K562 (cell line): ENCODE data around the gene OTUD1. TPM values are rescaled to one million over a fixed set of nuclear protein-coding genes. Genes with fewer than 3 reads are reported as not detected.

ENCODE experiments used
- ATAC-seq: fragments of 200-7000 bp; cut with Tn5 transposase; 3 replicates; pipeline ENCODE4 v1.9.1; 2020; ENCODE audit warnings: moderate library complexity
- BruUV-seq: library from RNA; stranded (reverse); fragments of 400-500 nt; replicated peaks from 2 replicates; lab custom pipeline; 2021; lab: Mats Ljungman, UMichigan
- CTCF ChIA-PET: fragments of 300-600 bp; formaldehyde crosslinking; extraction: SDS; loops from one replicate; lab custom pipeline; 2021; ENCODE audit warnings: low intra/inter-chr PET ratio; lab: Yijun Ruan, JAX
- POLR2A ChIA-PET: fragments of 300-600, 350-650 bp; sonication (Branson Sonifier 250); formaldehyde crosslinking; extraction: SDS; loops from one replicate; lab custom pipeline; 2021; ENCODE audit warnings: antibody characterized with exemption, inconsistent platforms; lab: Yijun Ruan, JAX
- DNase-seq, 4 experiments: peaks; one replicate each; pipeline versions ENCODE4 v3.0.0 to v3.0.0-alpha.2; 2011 to 2018; ENCODE audit warnings: low spot score in 3 of 4, mixed read lengths in 3 of 4; ENCODE audit errors: extremely low read depth in 1 of 4
- FAIRE-seq: peaks from 2 replicates; lab custom pipeline; 2011; peaks lifted over from hg19 to GRCh38; lab: Jason Lieb, UNC
- H2AFZ ChIP-seq: 2 replicates; pipeline ENCODE4 v1.6.0; 2011; ENCODE audit warnings: low read depth, low read length, control low read depth, inconsistent platforms
- H3K27ac ChIP-seq: fragments of 200-600 bp; 3 replicates; pipeline ENCODE4 v1.8.0; 2011; ENCODE audit warnings: low read depth, mild to moderate bottlenecking, control low read depth, inconsistent platforms, low read length, moderate library complexity, mixed read lengths; ENCODE audit errors: extremely low read depth
- H3K27me3 ChIP-seq, 2 experiments: fragments of 300-600 bp in 1 of 2; 2 replicates in 1 of 2; 3 replicates in 1 of 2; pipeline versions ENCODE4 v1.6.0 to v1.8.0; 2011; ENCODE audit warnings: inconsistent platforms in 2 of 2, low read length in 2 of 2, mild to moderate bottlenecking in 1 of 2, mixed read lengths in 1 of 2, moderate library complexity in 1 of 2; ENCODE audit not compliant: control insufficient read depth in 2 of 2, insufficient read depth in 2 of 2
- H3K36me3 ChIP-seq: fragments of 300-600 bp; 3 replicates; pipeline ENCODE4 v1.8.0; 2011; ENCODE audit warnings: mild to moderate bottlenecking, low read length, inconsistent platforms; ENCODE audit not compliant: control insufficient read depth, insufficient read depth
- H3K4me1 ChIP-seq, 2 experiments: fragments of 200-600 bp in 1 of 2; replicated peaks in 1 of 2; 2 replicates in 1 of 2; 3 replicates in 1 of 2; pipeline versions ENCODE4 v1.5.1 to v1.8.0; 2011; ENCODE audit warnings: inconsistent platforms in 2 of 2, low read length in 2 of 2, mild to moderate bottlenecking in 1 of 2, mixed read lengths in 1 of 2, moderate library complexity in 1 of 2; ENCODE audit not compliant: control insufficient read depth in 2 of 2, insufficient read depth in 2 of 2
- H3K4me2 ChIP-seq: 2 replicates; pipeline ENCODE4 v1.6.1; 2011; ENCODE audit warnings: low read length, control low read depth, inconsistent platforms, mixed read lengths; ENCODE audit not compliant: insufficient read depth
- H3K4me3 ChIP-seq: fragments of 200-600 bp; sonication (generic), shearing (Covaris generic); 2 replicates; pipeline ENCODE4 v1.5.1; 2016; ENCODE audit warnings: control low read depth, inconsistent platforms
- H3K79me2 ChIP-seq: fragments of 200-600 bp; 3 replicates; pipeline ENCODE4 v1.8.0; 2011; ENCODE audit warnings: low read length, inconsistent platforms; ENCODE audit not compliant: control insufficient read depth, insufficient read depth
- H3K9ac ChIP-seq, 2 experiments: 2 replicates each; pipeline versions ENCODE4 v1.6.0 to v1.6.1; 2011; ENCODE audit warnings: low read depth in 2 of 2, low read length in 2 of 2, control low read depth in 1 of 2, inconsistent platforms in 1 of 2, mild to moderate bottlenecking in 1 of 2, mixed read lengths in 1 of 2; ENCODE audit not compliant: insufficient read depth in 1 of 2
- H3K9me1 ChIP-seq: one replicate; pipeline ENCODE4 v1.6.0; 2011; ENCODE audit warnings: inconsistent platforms, mild to moderate bottlenecking, low read length, moderate library complexity; ENCODE audit not compliant: control insufficient read depth, insufficient read depth
- H3K9me3 ChIP-seq: replicated peaks from 2 replicates; pipeline ENCODE4 v1.5.1; 2011; ENCODE audit warnings: low read depth, low read length, inconsistent platforms; ENCODE audit not compliant: control insufficient read depth, insufficient read depth
- H4K20me1 ChIP-seq: replicated peaks from 2 replicates; pipeline ENCODE4 v1.6.1; 2011; ENCODE audit warnings: low read length, inconsistent platforms, mixed read lengths; ENCODE audit not compliant: control insufficient read depth, insufficient read depth
- BRD9 ChIP-seq: fragments of 450-650 bp; IDR thresholded peaks from 2 replicates; pipeline ENCODE4 v1.6.1; 2018; ENCODE audit warnings: low read depth; ENCODE audit not compliant: partially characterized antibody
- CBX3 ChIP-seq, 2 experiments: IDR thresholded peaks; 1 replicate in 1 of 2; 2 replicates in 1 of 2; pipeline ENCODE4 v1.6.1; 2012; ENCODE audit warnings: inconsistent platforms in 2 of 2, low read length in 2 of 2, borderline replicate concordance in 1 of 2, control low read depth in 1 of 2
- CCNT2 ChIP-seq: IDR thresholded peaks from 2 replicates; pipeline ENCODE4 v1.6.1; 2011; ENCODE audit warnings: borderline replicate concordance, low read depth, mild to moderate bottlenecking, moderate library complexity, mixed read lengths, low read length; ENCODE audit not compliant: insufficient read length; ENCODE audit errors: extremely low read depth
- CEBPB ChIP-seq: fragments of 450-650 bp; IDR thresholded peaks from 2 replicates; pipeline ENCODE4 v1.6.1; 2016; ENCODE audit warnings: missing genetic modification characterization, missing compliant biosample characterization
- HDGF ChIP-seq: fragments of 450-650 bp; IDR thresholded peaks from 2 replicates; pipeline ENCODE4 v1.6.1; 2016
- IFI16 ChIP-seq: fragments of 250-450 bp; sonication (Bioruptor Pico); IDR thresholded peaks from 2 replicates; pipeline ENCODE4 v2.1.2; 2022; ENCODE audit warnings: mild to moderate bottlenecking, inconsistent platforms
- MLX ChIP-seq, 2 experiments: fragments of 450-650 bp in 1 of 2; sonication (generic) in 1 of 2; formaldehyde crosslinking; conservative IDR thresholded peaks; 2 replicates each; pipeline versions ENCODE4 v1.4.0 to v1.8.1; 2020 to 2022; ENCODE audit warnings: mild to moderate bottlenecking in 1 of 2, missing genetic modification reagents in 1 of 2
- NFE2 ChIP-seq: IDR thresholded peaks from 2 replicates; pipeline ENCODE4 v1.6.1; 2014; ENCODE audit warnings: antibody characterized with exemption, low read depth
- NFIX ChIP-seq: fragments of 250-450 bp; sonication (Bioruptor Pico); IDR thresholded peaks from 2 replicates; pipeline ENCODE4 v1.4.0; 2020; ENCODE audit warnings: low read depth, mild to moderate bottlenecking, moderate library complexity
- whole genome bisulfite sequencing: fragments of 100-300 bp; shearing (Covaris generic); methylation state at CpG from one replicate; pipeline ENCODE4 v1.1.6; 2016; ENCODE audit warnings: low coverage, mixed read lengths; ENCODE audit not compliant: insufficient coverage; ENCODE audit errors: missing lambda C conversion rate; 5-methylcytosine and 5-hydroxymethylcytosine counted together
- in situ Hi-C: fragments of 300-500 bp; cut with MboI; formaldehyde crosslinking; loops from 4 replicates; pipeline ENCODE4 v1.15.0; 2018; ENCODE audit warnings: inconsistent platforms, mixed read lengths
- intact Hi-C: fragments of 100-400 bp; cut with micrococcal nuclease; formaldehyde crosslinking; loops from 2 replicates; pipeline ENCODE4 v1.14.2; 2022
- polyA plus RNA-seq, 8 experiments: library from polyadenylated mRNA; depleted of rRNA in 4 of 8; stranded (reverse) in 5 of 8; unstranded in 3 of 8; fragments of >200 nt; fragmentation: Nextera tagmentation in 2 of 8; fragmentation: Illumina TruSeq in 1 of 8; extraction: Ambion mirVana in 2 of 8; extraction: Trizol in 1 of 8; gene quantifications; 2 replicates each; pipeline versions ENCODE4 v1.2.1 to v1.2.3, GENCODE V29; 2011 to 2014; ENCODE audit warnings: inconsistent platforms in 1 of 8, missing spikeins in 1 of 8
- total RNA-seq, 7 experiments: library from RNA; depleted of rRNA in 6 of 7; stranded (reverse); fragments of >200 nt in 6 of 7; fragmentation: Illumina TruSeq in 2 of 7; extraction: Trizol in 2 of 7; gene quantifications; 2 replicates each; pipeline versions ENCODE4 v1.2.1 to v1.2.3, GENCODE V29; 2011 to 2021; ENCODE audit warnings: low replicate concordance in 1 of 7

The OTUD1 gene
- total and polyA plus RNA-seq, 9 of the 15 experiments (the other 6 are each of a cell fraction or from before 2014, with no cell fraction given) = 0.29 to 2.0 (median 0.49) TPM

GRCh38 chr10:23419655-23420329, 19.1 kb upstream of the OTUD1 start:
- H4K20me1 ChIP-seq = no peaks in the 10 kb centered on the region
- no peaks in the 10 kb centered on the region for H3K36me3 ChIP-seq
- WGBS = 4% methylated on average over 6 of the region's 7 CpGs
- intact Hi-C loops (no loop called here), in situ Hi-C loops (no loop called here)
- no peak overlapping the region for H2AFZ ChIP-seq
- no peak for DNase-seq
- no peaks in the 10 kb centered on the region for H3K9me3 ChIP-seq
- H3K27me3 ChIP-seq = no peaks in the 10 kb centered on the region
- no peak overlapping the region for H3K9ac ChIP-seq
- no TSS peak for BruUV-seq
- TF ChIP-seq NFE2 (no peak), CEBPB (tag) (no peak), NFIX (CRISPR knock-in tag) (no peak), IFI16 (CRISPR knock-in tag) (no peak), MLX (CRISPR knock-in tag; conservative IDR thresholded peaks at IDR 0.05) (no peak), CBX3 (IDR thresholded peaks at IDR 0.05; ENCODE audit: borderline replicate concordance in 1 of 2, low read length in 2 of 2) (no peak), HDGF (no peak), CCNT2 (no peak), BRD9 (no peak)
- TF ChIP-seq, all 486 proteins: peak for 0
- no peaks in the 10 kb centered on the region for H3K79me2 ChIP-seq
- no peak overlapping the region for H3K4me3 ChIP-seq
- no peaks in the 10 kb centered on the region for H3K4me1 ChIP-seq
- no peak overlapping the region for H3K4me2 ChIP-seq
- no peak for FAIRE-seq
- CTCF ChIA-PET = no interaction called here
- H3K9me1 ChIP-seq = no peaks in the 10 kb centered on the region
- no peak for ATAC-seq
- POLR2A ChIA-PET = no interaction called here
- no peak overlapping the region for H3K27ac ChIP-seq
